A549 (cell line): Measurements from ENCODE around the gene S1PR5.

Source experiments
- HOXA7 ChIP-seq: fragments of 250-450 bp; sonication (Bioruptor Pico); IDR thresholded peaks from 2 replicates; pipeline ENCODE4 v1.5.0; 2020; ENCODE audit warnings: mild to moderate bottlenecking, moderate library complexity
- POLR2A ChIP-seq: IDR thresholded peaks from 2 replicates; pipeline ENCODE4 v1.6.1; 2012; ENCODE audit warnings: mild to moderate bottlenecking, low read length
- POLR2AphosphoS2 ChIP-seq: conservative IDR thresholded peaks from 2 replicates; pipeline ENCODE4 v1.6.1; 2012; ENCODE audit warnings: low read length, improper control_type of control experiment, inconsistent platforms
- SMC3 ChIP-seq: fragments of >200 bp; sonication (Bioruptor Twin); formaldehyde crosslinking; IDR thresholded peaks from 3 replicates; pipeline ENCODE4 v1.6.1; 2018; ENCODE audit warnings: inconsistent platforms
- TF ChIP-seq, protein P1 (sequence below): fragments of >200 bp; sonication (Bioruptor Twin); formaldehyde crosslinking; IDR thresholded peaks from 3 replicates; pipeline ENCODE4 v1.5.1; 2016

DNA sequence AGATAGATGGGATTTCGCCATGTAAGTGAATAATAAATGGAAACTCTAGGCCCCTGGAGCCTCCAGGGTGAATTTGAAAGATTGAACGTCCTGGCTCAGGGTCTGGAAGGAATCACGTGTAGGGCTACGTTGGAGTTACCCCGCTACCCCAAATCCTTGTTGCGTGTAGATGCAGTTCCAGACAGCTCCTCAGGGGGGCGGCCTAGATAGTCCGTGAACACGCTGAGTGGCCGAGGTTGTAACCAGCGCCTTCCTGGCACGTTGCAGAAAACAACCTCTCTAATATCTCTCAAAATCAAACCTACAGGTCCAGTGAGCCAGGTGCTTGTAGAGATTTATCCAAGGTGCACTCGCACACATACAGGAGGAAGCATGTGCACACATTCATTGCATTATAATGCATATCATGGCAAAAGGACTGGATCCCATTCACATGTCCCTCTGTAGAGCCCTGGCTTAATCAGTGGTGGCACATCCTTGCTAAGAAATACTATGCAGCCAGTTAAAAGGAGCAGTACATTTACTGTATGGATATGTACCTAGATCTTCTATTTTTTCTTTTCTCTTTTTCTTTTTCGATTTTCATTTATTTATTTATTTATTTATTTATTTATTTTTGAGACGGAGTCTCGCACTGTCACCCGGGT is 11.5 kb downstream of the S1PR5 start:
- TF ChIP-seq POLR2A (no peak), HOXA7 (CRISPR knock-in tag) (no peak), SMC3 (no peak), POLR2AphosphoS2 (no peak)
- TF ChIP-seq, protein P1, sequence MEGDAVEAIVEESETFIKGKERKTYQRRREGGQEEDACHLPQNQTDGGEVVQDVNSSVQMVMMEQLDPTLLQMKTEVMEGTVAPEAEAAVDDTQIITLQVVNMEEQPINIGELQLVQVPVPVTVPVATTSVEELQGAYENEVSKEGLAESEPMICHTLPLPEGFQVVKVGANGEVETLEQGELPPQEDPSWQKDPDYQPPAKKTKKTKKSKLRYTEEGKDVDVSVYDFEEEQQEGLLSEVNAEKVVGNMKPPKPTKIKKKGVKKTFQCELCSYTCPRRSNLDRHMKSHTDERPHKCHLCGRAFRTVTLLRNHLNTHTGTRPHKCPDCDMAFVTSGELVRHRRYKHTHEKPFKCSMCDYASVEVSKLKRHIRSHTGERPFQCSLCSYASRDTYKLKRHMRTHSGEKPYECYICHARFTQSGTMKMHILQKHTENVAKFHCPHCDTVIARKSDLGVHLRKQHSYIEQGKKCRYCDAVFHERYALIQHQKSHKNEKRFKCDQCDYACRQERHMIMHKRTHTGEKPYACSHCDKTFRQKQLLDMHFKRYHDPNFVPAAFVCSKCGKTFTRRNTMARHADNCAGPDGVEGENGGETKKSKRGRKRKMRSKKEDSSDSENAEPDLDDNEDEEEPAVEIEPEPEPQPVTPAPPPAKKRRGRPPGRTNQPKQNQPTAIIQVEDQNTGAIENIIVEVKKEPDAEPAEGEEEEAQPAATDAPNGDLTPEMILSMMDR: peak; percentile 42
